Right renal cortex interstitium (tissue), 3 donors: Measurements from ENCODE around the gene TRIOBP. TPM values are rescaled to one million over a fixed set of nuclear protein-coding genes. Genes with fewer than 3 reads are reported as not detected.
A peak's percentile ranks its signal among the peaks of the same experiment; 100 is the strongest.
"Not testable (repeated sequence)": the region's sequence is repeated elsewhere in the genome, so short reads cannot be mapped to it uniquely, and the experiment has no call there.

Experiments used
- DNase-seq, 3 donors: peaks; one replicate each; pipeline ENCODE4 v3.0.0-alpha.2; 2013; ENCODE audit warnings: low read depth in 3 of 3, low spot score in 2 of 3
- polyA plus RNA-seq, 3 donors: library from polyadenylated mRNA; unstranded; fragments of 120-200 nt; gene quantifications; one replicate each; pipeline ENCODE4 v1.2.1, GENCODE V29; 2013; ENCODE audit not compliant: insufficient read length in 3 of 3

TRIOBP gene, protein sequence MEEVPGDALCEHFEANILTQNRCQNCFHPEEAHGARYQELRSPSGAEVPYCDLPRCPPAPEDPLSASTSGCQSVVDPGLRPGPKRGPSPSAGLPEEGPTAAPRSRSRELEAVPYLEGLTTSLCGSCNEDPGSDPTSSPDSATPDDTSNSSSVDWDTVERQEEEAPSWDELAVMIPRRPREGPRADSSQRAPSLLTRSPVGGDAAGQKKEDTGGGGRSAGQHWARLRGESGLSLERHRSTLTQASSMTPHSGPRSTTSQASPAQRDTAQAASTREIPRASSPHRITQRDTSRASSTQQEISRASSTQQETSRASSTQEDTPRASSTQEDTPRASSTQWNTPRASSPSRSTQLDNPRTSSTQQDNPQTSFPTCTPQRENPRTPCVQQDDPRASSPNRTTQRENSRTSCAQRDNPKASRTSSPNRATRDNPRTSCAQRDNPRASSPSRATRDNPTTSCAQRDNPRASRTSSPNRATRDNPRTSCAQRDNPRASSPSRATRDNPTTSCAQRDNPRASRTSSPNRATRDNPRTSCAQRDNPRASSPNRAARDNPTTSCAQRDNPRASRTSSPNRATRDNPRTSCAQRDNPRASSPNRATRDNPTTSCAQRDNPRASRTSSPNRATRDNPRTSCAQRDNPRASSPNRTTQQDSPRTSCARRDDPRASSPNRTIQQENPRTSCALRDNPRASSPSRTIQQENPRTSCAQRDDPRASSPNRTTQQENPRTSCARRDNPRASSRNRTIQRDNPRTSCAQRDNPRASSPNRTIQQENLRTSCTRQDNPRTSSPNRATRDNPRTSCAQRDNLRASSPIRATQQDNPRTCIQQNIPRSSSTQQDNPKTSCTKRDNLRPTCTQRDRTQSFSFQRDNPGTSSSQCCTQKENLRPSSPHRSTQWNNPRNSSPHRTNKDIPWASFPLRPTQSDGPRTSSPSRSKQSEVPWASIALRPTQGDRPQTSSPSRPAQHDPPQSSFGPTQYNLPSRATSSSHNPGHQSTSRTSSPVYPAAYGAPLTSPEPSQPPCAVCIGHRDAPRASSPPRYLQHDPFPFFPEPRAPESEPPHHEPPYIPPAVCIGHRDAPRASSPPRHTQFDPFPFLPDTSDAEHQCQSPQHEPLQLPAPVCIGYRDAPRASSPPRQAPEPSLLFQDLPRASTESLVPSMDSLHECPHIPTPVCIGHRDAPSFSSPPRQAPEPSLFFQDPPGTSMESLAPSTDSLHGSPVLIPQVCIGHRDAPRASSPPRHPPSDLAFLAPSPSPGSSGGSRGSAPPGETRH (N-terminal part only)
- 10 to 100 TPM; 55.9 to 67.6 (median 59.4) TPM for polyA plus RNA-seq

DNA sequence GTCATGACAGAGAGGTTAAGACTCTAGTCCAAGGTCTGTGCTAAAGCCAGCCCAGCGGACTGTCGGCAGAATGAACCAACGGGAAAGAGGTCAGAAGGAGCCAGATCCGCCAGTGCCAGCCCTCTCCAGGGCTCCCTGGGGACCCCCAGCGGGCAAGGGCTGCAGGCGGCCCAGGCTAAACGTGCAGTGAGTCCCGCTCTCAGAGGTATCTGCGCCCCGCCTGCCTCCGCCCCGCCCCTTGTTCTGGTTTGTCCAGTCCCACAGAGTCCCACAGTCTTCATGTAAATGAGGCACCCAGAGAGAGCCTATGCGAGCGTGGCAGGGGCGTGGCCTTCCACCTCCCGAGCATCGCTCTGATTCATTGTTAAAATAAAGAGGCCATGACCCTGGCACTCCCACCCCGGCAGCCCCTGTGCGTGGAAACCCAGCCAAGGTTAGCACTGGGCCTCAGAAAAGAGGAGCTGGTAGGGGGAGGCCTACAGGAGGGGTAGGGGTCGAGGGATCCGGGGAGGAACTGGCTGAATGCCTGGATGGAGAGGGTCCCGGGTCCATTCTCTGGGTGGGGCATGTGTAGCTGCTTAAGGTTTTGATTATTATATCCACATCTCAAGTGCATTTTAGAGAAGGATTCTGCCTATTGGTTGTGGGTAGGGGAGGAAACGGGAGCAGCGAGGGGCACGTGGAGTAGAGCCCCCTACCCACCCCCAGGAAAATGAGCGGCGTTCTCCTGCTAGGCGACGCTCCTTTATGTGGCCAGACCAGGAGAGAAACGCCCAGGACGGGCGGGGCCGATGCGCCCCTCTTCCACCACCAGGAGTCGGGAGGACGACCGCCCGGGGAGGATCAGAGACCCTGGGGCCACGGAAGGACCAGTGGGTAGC lies at the start of gene TRIOBP:
Gene TRIOBP, plus strand, starts transcription at position 392 of the 881 bp plus-strand sequence. CDS start 4,318 bp downstream, outside the sequence.
- DNase-seq, result peak in 2 of 3 donors; percentile 74 to 88

DNA sequence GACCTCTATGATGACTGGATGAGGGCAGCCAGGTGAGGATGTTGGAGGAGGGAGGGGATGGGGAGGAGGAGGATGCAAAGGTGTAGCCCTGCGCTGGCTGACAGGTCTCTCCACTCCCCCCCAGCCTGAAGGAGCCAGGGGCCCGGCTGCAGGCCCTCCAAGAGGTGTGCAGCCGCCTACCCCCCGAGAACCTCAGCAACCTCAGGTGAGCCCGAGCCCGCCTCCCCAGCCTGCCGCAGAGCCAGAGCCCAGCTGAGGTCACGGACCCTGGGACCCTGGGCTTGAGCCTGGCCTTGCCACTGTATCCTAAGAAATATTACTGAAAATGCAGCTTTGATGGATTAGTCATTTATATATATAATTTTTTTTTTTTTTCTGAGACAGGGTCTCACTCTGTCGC lies 49.5 kb upstream of the TRIOBP start:
- DNase-seq, result no peak

DNA sequence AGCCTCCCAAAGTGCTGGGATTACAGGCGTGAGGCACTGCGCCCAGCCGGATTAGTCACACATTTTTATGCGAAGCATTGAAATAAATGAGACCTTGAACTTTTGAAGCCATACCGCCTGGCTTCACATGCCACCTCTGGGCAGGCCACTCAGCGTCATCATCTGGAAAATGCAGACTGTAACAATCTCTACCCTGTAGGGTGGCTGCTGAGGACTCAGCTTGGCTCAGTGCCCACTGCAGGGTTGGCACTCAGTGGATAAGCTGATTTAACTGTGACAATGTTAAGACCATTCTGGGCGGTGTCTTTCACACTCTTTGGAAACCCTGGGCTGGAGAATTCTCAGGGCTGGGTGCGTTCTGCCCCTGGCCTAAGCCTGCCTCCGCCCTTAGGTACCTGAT lies 48.9 kb upstream of the TRIOBP start:
- no peak for DNase-seq

DNA sequence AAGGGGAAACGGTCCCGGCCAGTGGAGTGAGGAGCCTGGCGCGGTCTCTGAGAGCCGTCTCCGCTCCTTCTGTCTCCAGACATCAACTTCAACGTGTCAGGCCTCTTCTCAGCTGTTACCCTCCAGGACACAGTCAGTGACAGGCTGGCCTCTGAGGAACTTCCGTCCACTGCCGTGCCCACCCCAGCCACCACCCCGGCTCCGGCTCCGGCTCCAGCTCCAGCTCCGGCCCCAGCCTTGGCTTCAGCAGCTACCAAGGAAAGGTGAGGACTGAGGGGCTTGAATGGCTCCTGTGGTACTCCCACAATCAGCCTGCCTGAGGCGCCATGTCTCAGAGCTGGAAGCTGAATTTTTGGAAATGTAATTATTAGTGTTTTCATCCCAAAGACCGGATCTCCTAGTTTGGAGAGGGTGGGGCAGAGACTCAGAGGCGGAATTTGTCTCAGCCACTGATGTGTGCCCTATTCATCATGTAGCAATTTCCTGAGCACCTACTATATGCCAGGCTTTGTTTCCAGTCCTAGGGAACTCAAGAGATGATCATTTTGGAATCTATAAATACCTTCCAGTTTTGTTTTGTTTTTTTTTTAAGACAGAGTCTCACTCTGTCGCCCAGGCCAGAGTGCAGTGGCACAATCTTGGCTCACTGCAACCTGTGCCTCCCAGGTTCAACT lies 46.2 kb upstream of the TRIOBP start:
- no peak for DNase-seq

DNA sequence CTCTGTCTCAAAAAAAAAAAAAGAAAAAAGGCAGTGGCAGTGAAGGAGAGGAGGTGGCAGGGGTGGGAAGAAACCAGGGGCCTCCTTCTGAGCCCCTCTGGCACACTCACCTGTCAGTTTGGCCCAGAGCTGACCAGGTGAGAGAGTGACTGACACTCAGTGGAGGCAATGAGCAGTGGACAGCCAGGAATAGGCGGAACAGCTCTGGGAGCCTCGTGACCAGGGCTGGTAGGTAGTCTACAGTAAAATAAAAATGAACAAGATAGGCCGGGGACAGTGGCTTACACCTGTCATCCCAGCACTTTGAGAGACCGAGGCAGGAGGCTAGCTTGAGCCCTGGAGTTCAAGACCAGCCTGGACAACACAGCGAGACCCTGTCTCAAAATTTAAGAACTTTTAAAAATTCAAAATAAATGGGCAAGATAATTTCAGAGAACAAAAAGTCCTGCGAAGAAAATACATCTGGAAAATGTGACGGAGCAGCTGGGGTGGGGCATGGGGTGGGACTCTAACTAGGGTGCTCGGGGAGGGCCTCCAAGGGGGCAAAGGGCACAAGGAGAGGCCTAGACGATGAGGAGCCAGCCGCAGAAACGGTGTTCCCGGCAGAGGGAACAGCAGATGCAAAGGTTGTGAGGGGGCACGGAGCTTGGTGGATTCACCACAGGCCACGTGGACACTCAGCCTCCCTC lies 42.1 kb upstream of the TRIOBP start:
- no peak for DNase-seq

DNA sequence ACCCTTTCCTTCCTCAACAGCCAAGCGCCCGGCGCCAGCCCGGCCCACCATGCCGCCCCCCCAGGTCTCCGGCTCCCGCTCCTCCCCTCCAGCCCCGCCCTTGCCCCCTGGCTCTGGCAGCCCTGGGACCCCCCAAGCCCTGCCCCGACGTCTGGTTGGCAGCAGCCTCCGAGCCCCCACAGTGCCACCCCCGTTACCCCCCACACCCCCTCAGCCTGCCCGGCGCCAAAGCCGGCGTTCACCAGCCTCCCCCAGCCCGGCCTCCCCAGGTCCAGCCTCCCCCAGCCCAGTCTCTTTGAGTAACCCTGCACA lies 41.6 kb upstream of the TRIOBP start:
- DNase-seq, result no peak

DNA sequence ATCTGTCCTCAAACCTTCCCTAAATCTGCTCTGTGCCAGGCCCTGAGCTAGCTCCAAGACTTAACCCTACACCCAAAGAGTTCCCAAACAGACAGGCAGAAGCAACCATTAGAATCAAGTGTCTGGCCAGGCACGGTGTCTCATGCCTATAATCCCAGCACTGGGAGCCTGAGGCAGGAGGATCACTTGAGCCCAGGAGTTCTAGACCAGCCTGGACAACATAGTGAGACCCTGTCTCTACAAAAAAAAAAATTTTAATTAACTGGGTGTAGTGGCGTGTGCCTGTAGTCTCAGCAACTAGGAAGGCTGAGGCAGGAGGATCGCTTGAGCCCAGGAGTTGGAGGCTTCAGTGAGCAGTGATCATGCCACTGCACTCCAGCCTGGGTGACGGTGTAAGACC lies 40.3 kb upstream of the TRIOBP start:
- DNase-seq, result not testable (repeated sequence)

DNA sequence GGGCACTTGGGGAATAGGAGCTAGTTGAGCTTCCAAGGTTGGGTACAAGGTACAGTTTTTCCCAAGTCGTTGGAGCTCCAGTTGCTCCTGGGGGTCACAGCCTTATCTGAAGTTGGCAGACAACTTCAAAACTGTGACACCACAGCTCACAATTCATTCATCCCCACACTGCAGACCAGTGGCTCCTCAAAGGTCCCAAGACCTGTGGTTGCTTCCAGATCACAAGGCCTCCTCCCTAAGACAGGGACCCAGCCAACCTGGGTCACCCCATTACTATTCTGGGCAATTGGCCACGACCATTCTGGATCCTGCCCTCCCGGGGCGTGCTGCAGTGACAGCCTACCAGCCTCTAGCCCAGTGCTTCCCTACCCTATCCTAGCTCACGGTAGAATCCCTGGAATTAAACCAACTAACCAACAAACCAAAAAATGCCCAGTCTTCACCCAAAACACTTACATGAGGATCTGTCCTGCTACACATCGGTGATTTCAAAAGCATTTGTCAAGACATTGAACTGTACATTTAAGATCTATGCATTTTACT lies 39.2 kb upstream of the TRIOBP start:
- no peak for DNase-seq

DNA sequence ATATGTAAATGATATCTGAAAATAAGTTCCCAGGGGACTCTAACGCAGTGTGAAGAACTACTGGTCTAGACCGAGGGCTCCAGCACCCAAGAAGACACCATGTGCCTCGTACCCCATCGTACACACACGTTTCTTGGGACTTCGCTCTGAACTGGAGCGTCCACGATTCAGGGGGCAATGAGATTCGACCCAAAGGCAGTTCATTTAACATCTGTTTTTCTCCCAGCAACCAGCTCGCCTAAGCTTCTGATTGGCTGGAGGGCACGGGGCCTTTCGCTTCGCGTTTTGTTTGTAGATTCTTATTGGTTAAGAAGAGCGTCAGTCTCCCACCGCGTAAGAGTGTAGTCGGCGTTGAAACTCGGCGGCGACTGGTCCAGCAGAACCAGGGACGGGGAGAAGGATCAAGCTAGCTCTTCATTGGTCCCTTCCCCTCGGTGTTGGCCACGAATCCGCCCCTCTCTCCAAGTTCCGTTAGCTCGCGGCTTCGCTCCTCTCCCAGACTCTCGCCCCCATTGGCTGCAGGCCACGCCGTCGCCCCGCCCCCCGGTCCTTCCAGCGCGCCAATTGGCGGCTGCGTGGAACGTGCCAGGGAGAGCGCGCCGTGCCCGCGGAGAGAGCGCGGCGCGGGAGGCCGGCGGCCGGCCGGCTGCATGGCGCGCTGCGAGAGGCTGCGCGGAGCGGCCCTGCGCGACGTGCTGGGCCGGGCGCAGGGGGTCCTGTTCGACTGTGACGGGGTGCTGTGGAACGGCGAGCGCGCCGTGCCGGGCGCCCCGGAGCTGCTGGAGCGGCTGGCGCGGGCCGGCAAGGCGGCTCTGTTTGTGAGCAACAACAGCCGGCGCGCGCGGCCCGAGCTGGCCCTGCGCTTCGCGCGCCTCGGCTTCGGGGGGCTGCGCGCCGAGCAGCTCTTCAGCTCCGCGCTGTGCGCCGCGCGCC lies 38.4 kb upstream of the TRIOBP start, which contains the start of gene PDXP:
Gene PDXP, plus strand, starts transcription at position 591 of the 933 bp plus-strand sequence. Its CDS starts 60 bp downstream, at position 651.
- peak; percentile 98 to 100 (median 99) for DNase-seq

DNA sequence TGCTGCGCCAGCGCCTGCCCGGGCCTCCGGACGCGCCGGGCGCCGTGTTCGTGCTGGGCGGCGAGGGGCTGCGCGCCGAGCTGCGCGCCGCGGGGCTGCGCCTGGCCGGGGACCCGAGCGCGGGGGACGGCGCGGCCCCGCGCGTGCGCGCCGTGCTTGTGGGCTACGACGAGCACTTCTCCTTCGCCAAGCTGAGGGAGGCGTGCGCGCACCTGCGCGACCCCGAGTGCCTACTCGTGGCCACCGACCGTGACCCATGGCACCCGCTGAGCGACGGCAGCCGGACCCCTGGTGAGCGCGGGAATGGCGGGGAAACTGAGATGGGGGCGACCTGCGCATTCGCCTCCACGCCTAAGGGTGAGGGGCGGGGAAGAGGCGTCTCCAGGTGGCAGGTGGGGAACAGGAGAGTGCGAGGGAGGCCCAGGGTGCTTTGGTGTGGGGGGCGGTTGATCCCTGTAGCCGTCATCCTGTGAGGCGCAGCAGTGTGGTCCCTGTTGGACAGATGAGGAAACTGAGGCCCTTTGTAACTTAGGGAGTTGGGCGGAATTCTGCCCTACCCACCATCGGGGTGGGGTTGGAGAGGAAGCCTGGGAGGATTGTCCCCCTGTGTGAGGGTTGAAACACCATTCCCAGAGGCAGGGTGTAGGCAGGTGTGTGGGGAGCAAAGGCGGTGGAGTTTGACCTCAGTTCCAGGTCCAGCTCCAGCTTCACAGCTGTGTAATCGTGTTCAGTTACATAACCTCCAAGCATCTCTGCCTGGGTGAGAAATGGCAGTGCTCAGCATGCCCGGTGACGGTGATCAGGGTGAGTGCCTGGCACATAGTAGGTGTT lies 37.6 kb upstream of the TRIOBP start:
- DNase-seq, result no peak

DNA sequence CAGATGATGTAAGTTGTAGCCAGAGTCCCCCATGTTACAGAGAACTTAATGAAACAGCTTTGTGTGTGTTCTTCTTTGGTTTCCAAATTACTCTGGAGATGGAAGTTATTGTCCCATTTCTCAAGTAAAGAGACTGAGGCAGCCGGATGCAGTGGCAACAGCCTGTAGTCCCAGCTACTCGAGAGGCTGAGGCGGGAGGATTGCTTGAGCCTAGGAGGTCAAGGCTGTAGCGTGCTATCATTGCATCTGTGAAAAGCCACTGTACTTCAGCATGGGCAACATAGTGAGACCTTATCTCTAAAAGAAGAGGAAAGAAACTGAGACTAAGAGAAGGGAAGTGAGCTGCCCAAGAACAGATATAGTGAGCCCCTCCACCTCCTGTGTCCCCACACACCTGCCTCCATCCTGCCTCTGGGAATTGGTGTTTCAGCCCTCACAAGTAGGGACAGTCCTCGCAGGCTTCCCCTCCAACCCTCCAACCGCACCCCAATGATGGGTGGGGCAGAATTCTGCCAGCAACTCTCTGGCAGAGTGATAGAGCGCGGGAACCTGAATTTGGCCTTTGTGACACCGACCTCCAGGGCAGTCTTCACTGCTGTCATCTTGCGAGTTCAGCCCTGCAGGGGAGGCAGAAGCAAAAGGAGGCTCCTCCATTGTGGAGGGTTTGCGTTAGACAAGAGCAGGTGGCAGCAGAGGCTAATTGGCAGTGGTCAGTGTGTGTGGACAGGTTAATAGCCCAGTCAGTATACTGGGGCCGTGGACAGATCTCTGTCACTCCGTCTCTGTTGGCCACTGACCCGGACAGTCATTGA lies 36.7 kb upstream of the TRIOBP start:
- no peak for DNase-seq

DNA sequence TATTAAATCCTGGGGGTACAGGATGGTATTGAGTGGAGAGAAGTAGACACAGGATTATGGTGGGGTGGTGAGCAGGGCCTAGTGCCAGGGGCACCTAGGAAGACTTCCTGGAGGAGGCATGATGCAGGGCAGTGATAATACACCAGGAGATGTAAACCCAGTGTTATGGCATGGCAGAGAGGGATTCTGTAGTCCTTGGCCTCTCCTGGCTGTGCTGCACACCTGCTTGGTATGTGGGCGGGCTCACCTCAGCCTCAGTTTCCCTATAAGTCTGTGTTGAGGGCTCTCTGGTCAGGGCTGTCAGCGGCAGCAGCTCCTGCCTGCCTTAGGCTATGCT lies 36.2 kb upstream of the TRIOBP start:
- no peak for DNase-seq

DNA sequence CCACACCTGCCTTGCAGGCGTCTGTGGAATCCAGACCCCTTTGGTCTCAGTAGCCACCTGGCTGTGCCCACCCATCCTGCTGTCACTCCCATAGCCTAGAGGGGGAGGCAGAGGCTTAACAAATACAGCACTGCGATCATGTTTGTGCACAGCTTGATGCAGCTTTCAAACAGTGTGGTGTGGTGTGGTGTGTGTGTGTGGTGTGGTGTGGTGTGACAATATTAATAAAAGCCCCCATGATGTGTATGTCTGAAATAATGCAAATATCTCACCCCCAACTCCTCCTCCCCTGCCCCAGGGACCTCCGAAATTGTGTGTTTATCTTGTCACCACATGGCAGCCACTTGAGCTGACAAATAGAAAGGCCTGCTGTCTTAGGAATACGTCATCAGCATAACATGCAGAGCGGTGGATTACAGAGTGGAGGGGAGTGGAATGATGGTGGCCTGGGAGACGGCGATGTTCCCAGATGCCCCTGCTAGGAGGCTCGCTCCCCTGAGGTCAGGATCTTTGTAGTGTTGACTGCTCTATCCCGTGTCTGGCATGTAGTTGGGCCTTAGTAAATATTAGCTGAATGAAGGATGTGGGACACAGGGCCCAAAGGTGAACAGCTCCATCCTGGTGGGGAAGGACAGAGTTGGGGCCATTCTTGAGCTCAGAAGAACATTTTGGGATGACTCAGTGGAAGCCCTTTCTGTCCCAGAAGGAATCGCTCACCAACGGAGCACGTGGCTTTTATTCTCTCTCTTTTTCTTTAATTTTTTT lies 35.5 kb upstream of the TRIOBP start:
- DNase-seq, result no peak

DNA sequence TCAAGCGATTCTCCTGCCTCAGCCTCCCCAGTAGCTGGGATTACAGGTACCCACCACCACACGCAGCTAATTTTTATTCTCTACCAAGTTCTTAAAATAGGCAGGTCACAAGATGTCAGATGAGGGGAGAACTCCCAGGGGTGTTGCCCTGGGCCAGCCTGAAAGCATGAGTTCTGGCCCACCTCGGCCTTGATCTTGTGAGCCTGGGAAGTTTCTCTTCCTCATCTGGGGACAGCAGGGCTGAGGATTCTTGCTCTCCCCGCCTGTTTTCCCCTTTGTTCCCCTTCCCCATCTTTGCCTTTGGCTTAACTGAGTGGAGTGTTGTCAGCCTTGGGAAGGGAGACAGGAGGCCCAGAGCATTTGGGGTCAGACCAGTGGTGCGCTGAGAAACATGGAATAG lies 34.8 kb upstream of the TRIOBP start:
- DNase-seq, result no peak

DNA sequence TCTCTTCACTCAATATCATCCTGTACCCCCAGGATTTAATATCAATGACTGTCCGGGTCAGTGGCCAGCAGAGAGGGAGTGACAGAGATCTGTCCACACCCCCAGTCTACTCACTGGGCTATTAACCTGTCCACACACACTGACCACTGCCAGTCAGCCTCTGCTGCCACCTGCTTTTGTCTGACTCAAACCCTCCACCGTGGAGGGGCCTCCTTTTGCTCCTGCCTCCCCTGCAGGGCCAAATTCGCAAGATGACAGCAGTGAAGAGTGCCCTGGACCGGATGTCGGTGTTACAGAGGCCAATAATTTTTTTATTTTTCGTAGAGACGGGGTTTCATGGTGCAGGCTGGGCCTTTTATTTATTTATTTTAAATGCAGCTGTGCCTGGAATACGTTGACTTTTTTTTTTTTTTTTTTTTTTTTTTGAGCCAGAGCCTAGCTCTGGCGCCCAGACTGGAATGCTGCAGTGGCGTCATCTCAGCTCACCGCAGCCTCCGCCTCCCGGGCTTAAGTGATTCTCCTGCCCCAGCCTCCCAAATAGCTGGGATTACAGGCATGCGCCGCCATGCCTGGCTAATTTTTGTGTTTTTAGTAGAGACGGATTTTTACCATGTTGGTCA lies 33.2 kb upstream of the TRIOBP start:
- no peak for DNase-seq
